HT-29 (cell line): Measurements from ENCODE around the gene SAMD14. TPM values are rescaled to one million over a fixed set of nuclear protein-coding genes. Genes with fewer than 3 reads are reported as not detected.

Source experiments
- DNase-seq: peaks from one replicate; pipeline ENCODE4 v3.0.0-alpha.2; 2015; ENCODE audit warnings: low spot score
- total RNA-seq: library from RNA; depleted of rRNA; stranded (reverse); fragments of >200 nt; shearing (Covaris generic); gene quantifications from 2 replicates; pipeline ENCODE4 v1.2.3, GENCODE V29; 2014

SAMD14 gene
- total RNA-seq, 1 experiment from 2014 or later: 3.4 TPM

DNA sequence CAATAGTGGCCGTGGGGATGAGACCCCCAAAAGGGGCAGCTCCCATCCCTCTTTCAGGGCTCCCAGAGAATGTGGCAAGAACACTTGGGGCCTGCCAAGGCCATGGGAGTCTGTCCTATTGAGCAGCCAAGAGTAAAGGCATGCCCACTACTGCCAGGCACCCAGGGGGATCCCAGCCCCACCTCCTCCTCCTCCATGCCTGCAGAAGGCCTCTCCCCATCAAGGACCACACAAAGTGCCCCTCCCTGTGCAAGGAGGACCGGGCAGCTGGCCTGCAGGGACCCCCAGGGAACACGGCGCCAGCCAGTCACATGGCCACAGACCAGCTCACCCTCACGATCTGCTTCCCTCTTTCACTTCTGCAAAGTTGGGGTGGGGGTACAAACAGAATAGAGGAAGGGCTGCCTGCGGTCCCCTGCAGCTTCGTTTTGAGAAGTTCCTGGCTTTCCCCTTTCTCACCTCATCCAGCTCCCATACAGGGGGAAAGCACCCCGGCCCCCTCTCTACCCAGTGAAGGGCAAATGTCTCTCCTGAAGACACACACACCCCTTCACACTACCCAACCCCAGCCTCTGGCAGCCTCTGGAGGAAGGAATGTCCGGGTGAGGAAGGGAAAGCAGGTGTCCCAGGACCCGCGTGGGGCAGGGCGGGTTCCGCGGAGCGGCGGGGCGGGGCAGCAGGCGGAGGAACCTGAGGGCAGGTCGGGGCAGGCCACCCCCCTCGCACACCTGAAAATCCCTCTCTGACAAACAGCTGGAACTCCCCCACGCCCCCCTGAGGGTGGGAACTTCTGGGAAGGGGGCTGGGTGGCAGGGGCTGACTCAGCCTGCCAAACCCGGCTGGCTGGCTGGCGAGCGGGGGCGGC, 18.5 kb upstream of the SAMD14 start:
- DNase-seq: peak; percentile 74

DNA sequence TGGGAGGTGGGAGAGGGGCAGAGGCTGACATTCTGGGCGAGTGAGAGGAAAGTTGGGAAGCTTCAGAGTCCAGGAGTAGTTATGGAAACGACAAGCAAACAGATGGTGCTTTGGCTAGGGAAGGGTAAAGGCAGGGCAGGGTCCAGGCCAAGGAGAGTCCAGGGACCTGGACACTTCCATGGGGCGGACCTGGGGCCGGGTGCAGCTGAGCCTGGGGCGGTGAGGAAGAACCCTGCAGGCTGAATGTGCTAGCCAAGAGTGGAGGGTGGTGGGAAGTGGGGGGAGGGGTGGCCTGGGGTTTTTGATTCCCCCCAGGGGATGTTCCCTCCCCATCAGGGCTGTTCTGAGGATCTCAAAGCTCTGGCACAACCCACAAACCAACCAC, 17.9 kb upstream of the SAMD14 start:
- DNase-seq: peak; percentile 58

DNA sequence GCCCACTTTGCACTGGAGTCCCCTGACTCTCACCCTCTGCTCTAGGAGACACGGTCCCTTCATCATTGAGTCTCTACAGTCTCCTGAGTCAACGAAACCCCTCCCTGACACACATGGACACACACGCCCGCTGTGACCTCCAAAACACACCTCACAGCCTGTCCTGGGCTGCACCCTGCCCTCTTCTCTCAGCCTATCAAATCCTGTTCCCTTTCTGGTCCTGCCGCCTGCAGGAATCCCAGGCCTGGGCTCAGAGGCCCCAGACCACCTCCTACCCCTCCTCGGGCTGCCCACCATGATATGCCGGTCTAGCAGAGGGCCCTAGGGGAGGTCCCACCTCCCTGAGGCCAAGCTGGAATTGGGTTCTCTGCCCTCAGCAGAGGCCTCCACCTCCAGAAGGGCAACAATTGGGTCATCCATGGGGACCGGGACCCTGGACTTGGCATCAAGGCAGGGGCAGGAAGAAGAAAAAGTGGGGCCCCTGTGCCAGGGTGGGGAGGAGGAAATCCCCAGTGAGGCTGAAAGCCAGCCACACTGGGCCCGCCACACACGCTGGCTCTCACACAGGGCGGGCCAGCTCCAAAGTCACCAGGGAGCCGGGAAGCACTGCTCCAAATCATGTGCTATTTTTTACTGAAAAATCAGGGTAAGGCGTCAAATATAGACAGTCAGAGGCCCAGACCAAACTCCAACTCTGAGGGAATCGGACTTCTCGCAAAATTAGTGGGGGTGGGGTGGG, 17.1 kb upstream of the SAMD14 start:
- DNase-seq: peak; percentile 25

DNA sequence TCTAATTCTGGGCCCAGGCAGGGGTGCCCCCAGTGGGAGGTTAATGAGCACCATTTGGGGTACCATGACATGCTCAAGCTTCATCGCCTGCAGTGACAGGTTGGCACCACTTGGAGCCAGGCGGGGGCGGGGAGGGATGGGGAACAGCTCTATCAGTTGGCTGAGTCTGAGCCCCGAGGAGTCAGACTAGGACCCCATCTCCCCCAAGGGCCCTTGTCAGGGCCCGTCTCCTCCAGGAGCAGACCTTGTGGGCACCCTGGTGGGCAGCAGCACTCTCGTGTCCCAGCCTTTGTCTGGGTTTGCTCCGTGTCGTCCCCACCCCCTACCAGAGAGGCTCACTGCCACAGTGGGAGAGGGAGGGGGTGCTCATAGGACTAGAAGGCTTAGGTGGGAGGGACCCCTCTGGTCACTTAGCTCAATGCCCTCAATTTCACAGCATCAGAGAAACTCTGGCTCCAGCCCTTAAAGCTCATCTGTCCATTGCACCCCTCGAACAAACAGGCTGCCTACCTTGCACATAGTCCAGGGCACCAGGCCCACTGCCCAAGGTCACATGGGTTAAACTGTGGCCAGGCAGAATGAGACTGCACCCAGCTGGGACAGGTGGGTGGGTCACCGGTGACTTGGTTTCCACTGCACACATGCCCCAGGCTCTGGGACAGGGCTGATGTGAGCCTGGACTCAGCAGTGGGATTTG, 16.4 kb upstream of the SAMD14 start:
- no peak for DNase-seq

DNA sequence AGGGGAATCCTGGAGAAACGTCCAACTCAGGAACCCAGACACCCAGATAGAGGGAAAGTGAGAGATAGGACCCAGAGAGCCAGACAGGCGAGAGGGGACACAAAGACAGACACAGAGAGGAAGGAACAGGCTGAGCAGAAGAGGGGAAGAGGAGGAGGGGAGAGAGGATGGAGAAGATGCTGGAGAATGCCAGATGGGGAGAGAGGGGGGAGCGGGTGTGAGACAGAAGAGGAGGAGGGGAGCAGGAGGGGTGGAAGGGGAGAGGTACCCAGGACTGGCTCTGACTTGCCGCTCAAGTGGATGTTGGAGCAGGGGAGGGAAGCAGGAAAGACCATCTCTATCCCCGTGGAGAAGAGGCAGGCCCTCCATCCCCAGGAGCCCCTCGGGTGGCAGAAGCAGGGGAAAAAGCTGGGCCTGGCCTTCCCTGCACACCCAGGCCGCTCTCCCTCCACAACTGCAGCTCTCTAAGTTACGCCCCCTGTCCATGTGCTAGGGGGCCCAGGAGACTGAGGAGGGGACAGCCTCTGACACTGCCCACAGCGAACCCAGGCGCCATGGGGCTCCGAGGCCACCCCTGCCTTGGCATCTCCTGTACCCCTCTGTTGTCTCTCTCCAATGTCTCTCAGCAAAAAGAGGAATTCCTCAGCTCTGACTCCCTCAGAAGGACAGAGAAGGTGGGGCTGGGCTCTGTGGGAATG, 15.7 kb upstream of the SAMD14 start:
- no peak for DNase-seq

DNA sequence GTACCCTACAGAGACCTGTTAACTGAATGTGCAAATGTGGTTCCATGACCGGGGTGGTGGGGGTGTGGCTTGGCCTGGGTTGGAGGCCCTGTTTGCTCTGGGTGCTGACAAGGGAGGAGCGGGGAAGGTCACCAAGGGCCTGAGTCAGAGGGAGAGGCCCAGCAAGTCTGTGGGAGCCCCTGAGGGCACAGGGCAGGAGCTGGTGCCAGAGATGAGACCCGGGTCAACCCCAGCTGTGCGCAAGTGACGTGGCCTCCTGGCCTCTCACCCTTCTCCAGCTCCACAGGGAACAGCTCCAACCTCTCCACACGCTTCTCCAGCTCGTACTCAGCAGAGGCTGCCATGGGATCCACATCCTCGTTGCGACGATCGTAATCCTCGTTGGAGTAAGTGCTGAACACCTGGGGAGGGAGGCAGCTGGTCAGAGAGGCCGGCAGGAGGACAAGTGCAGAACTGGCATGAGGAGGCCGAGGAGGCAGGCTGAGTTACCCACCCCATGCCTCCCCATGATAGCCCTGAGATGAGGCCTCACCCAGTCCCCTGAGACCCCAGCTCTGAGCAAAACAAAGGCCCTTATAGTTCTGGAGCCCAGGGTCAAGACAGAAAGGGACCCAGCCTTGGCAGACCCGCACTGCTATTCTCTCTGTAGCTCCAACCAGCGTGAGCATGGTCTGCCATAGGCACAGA, 15.0 kb upstream of the SAMD14 start:
- no peak for DNase-seq

DNA sequence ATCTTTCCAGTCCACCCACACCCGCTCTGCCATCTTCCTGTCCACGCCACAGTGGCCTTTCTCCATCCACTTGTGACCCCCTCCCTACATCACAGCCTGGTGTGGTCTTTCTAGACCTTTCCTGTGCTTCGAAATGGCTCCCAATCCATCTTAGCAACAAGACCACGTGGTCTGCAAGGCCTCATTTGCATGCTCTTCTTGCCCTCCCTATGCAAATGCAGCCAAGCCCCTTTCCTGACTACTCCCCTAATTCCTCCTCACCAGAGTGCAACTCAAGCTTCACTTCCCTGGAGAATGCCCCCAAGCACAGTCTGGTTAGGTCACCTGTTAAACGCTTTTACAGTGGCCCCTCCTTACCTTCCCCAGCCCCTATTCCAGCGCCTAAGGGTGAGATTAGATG, 14.4 kb upstream of the SAMD14 start:
- DNase-seq: no peak

DNA sequence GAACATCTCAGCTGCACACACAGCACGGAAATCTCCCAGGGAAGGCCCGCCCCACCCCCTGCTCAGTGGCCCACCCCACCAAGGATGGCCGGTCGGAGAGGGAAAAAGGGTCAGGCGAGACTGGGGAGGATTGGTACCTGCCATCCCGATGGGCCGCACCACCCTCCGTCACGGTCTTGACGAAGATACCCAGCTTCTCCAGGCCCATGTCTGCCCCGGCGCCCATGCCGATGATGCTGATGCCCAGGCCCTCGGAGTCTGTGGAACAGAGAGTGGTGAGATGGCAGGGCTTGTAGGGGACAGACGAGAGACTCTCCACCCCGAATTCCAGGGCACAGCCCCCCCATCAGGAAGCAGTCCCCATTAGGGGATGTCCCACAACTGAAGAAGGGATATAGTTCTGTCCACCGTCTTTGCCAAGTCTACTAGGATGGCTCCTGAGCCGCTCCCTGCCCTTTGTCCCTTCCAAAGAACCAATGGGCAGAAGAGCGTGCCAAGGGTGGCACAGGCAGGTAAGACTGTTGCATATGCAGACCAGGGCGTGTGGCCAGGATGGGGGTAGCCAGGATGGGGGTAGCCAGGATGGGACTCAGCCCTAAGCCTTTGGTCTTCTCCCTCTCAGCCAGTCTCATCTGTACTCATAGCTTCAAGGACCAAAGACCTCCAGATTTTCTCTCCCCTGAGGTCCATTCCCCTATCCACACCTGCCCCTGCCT, 13.7 kb upstream of the SAMD14 start:
- DNase-seq: no peak

DNA sequence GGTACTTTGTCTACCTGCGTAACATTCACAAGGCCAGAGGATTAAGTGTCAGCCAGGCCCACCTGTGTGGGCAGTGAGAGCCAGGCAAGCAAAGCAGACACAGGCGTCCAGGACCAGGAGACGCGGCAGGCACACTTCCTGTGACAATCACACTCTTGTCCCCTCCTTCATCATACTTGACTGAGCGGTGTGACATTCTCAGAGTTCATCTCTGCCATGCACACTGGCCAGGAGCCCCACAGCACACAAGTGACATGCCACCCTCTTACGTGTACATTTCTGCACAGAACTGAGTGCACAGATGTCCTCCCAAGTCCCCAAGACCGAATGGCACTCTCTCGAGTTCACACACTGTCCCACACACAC, 11.8 kb upstream of the SAMD14 start:
- DNase-seq: no peak

DNA sequence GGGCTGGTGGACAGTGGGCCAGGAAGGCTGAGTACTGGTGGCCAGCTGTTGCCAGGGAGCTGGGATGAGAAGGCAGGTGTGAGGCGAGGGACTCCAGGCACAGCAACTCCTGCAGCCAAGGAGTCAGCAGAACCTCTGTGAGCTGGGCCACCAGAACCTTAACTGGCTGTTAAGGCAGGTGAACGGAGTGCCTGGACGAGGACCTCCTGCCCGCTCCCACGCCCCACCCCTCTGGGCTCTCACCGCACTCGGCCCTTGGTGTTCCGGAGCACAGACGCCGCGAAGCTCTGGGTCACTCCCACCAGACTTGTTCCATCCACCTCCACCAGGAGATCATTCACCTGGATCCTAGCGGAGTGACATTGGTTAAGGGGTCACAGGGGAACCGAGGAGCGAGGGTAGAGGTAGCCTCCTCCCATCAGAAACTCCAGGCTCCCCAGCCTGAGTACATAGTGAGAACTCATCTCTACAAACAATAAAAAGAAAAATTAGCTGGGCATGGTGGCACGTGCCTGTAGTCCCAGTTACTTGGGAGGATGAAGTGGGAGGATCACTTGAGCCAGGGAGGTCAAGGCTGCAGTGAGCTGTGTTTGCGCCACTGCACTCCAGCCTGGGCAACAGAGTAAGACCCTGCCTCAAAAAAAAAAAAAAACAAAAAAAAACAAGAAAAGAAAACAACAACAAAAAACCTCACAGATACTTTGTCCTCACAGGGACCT, 11.2 kb upstream of the SAMD14 start:
- no peak for DNase-seq

DNA sequence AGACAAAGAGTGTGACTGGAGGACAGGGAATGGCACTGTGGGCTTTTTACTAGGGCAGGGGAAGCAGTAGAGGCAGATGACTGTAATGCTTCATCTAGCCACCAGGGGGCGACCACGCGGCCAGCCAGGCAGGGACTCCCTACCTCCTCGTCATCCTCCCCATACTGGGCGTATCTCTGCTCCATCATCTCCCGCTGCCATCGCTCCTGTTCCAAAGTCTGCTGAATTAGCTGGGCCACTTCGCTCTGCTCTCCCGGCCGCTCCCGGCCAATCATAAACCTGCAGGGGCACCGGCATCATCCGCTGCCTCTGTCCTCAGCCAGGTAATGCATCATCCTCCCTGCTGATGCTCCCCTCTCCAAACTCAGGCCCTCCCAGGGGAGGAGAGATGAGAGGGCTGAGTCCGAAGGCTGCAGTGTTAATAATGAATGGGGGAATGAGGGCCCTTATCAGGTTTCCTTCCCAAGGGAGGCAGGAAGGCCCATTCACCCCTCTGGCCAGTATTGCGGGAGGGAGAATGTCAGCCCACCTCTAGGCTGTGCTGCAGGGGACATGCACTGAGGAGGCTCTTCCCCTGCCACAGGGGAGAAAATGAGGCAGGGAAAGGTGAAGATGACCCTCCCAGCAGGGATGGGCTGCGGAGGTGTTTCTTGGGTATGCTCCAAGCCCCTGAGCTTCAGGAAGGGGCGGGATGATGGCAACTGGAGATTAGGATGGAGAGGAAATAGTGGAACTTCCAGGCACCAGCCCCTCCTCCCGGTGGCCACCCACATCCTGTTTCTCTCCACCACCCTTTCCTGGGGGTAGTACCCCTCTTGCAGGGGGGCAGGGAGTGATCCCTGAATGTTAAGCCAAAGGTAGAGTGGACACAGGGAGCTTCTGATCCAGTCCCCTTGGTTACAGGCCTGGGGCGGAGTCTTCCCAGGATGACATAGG, 10.3 kb upstream of the SAMD14 start:
- DNase-seq: peak; percentile 79

DNA sequence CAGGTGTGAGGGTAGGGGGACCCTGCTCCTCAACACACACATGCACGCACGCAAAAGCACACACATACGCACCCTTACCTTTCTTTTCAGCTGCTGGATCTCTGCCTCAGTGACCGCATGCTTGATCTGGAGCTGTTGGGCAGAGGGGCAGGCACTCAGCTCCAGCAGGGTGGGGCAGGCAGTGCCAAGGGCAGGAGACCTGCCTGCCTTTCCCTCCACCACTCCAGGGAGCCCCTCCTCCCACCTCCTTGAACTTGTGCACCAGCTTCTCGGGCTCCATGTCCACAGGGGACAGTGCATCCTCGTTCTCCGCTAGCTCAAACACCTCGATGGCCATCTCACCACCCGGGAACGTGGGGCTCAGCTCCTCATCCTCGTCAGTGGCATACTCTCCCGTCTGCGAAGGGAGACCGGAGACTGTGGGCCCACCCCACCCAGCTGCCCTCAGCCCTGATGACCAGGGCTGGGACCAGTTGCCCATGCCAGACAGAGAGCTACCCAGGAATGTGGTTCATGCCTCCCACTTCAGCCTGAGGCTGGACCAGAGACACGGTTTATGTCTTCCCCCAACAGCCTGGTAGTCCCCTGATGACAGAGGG, 9.3 kb upstream of the SAMD14 start:
- no peak for DNase-seq

DNA sequence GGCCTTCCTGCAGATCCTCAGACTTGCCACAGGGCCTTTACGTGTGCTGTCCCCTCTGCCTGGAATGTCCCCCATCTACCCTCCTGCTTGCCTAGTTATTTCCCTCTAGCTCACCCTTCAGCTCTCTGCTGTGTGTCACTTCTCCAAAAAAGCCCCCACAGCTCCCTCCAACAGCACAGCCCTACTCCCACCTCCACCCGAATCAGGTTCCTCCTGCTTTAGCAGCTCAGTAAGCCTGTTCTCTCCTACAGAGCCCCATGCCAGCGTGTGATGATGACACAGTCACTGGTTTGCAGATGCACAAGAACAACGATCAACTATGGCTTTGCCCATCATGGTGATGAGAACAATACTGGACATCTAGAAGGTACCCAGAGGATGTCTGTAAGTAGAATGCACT, 7.1 kb upstream of the SAMD14 start:
- DNase-seq: no peak

DNA sequence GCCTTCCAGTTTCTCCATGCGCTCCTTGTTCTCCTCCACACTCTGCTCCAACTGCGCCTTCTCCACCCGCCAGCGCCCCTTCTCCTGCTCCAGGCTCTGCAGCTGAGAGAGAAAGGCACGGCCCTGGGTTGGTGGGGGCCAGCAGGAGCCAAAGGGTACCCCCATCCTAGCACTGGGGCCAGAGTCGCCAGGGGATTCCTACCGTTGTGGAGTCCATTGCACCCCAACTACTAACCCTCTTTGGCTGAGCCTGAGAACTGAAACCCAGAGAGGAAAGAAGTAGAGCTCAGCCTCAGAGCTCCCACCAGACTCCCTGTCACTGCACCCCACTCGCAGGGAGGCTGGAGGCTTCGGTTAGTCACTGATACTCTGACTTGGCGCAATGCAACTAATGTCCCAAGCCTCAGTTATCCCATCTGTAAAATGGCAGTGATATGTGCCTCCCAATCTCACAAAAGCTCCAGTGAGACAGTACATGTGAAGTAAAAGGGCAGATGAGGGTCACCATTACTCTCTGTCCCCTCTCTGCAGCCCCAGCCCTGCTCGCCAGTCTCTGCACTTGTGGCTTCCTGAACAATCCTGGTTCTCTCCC, 6.2 kb upstream of the SAMD14 start:
- no peak for DNase-seq

DNA sequence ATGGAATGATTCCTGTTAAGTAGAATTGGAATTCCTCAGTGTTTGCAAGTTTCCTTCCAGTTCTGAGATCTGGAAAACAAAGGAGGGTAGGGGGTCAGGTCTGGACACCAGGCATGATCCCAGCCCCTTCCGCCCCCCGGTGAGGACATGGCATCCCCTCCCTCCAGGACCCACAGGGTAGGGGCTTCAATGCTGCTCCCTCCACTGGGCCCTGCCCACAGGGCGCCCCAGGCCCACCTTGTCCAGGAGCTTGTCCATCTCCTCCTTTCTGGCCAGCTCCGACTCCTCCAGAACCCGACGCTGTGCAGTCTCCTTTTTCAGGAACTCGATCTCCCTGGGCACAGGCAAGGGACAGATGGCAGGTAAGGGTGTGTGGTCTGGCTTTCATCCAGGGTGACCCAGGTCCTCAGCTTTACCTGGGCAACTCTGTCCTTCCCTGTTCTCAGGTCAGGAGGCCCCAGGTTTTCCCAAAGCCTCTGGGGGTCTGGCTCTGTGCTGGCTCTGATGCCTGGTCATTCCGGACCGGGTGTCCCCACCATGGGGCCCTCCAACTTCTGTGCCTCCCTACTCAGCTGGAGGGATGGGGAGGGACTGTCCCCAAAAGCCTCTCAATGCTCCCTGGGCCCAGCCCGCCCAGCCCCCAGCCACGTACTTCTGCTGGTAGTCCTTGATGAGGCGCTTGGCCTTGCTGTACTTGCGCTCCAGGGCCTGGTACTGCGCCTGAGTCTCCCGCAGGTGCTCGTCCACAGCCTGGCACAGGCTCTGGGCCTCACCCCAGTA, 5.5 kb upstream of the SAMD14 start:
- no peak for DNase-seq

DNA sequence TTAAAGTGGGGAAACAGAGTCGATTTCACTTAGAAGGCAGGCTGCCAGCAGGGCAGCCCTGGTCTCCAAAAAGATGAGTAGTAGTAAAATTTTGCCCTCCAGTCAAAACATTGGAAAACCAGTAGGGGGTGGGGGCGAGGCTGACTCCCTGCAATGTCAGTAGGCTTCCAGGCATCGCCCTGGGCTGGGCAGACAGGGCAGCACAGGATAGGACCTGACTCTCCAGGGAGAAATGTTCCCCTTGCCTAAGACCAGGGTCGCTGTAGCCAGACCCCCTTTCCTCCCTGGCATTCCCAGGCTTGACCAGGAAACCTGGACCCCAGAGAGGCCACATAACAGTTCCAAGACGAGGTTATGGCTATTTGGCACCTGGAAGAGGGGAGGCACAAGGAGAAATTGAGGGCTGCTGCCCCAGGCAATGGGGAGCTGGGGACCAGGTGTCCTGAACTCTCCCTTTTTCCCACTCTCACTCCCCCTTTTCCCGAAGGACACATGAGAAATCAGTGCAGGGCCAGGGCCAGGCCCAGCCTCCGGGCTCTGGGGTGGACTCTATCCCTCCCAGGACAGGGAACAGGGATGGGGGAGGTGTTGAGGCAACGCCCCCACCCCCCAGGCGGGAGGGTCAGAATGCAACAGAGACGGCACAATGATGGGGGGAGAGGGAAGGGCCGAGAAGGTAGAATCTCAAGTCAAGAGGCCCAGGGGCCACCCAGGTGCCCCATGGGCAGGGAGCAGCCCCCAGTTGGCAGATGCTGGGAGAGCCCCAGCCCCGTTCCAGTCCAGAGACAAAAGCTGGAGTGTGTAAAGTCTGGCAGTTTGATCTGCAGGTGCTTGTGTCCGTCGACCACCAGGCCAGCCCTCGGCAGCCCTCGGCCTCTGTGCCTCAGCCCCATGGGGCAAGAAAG, 4.5 kb upstream of the SAMD14 start:
- no peak for DNase-seq
